HepG2 (cell line): ENCODE measurements around the gene RPLP2. TPM values are rescaled to one million over a fixed set of nuclear protein-coding genes. Genes with fewer than 3 reads are reported as not detected.
A peak's percentile ranks its signal among the peaks of the same experiment; 100 is the strongest.

Experiments used
- ATAC-seq: fragments of 200-7000 bp; cut with Tn5 transposase; 3 replicates; pipeline ENCODE4 v1.9.1; 2020; ENCODE audit warnings: mild to moderate bottlenecking, moderate library complexity
- Bru-seq: library from RNA; stranded (reverse); fragments of 400-500 nt; gene quantifications from one replicate; lab custom pipeline; 2021; lab: Mats Ljungman, UMichigan
- BruChase-seq, 2 experiments: library from RNA; stranded (reverse); fragments of 400-500 nt; gene quantifications; one replicate each; lab custom pipeline; 2021; lab: Mats Ljungman, UMichigan
- BruUV-seq: library from RNA; stranded (reverse); fragments of 400-500 nt; replicated peaks from 2 replicates; lab custom pipeline; 2021; lab: Mats Ljungman, UMichigan
- CTCF ChIA-PET: fragments of 300-600 bp; formaldehyde crosslinking; extraction: SDS; loops from one replicate; lab custom pipeline; 2021; ENCODE audit warnings: low total read pairs, inconsistent platforms, low intra/inter-chr PET ratio; lab: Yijun Ruan, JAX
- POLR2A ChIA-PET: fragments of 350-600 bp; sonication (Branson Sonifier 250); formaldehyde crosslinking; loops from one replicate; lab custom pipeline; 2020; ENCODE audit warnings: antibody characterized with exemption, inconsistent platforms; lab: Yijun Ruan, JAX
- DNase-seq: peaks from one replicate; pipeline ENCODE4 v3.0.0-alpha.2; 2015; ENCODE audit warnings: low spot score
- FAIRE-seq: peaks from 3 replicates; lab custom pipeline; 2011; peaks lifted over from hg19 to GRCh38; lab: Jason Lieb, UNC
- H2AFZ ChIP-seq: one replicate; pipeline ENCODE4 v1.6.1; 2011; ENCODE audit warnings: low read length, inconsistent platforms
- H3K27ac ChIP-seq: fragments of 300-600 bp; 3 replicates; pipeline ENCODE4 v1.8.0; 2011; ENCODE audit warnings: mixed run types, mild to moderate bottlenecking, mixed read lengths, low read length, inconsistent platforms; ENCODE audit not compliant: insufficient read depth; ENCODE audit errors: extremely low read length
- H3K27me3 ChIP-seq, 2 experiments: fragments of 200-600 bp in 1 of 2; 2 replicates in 1 of 2; 3 replicates in 1 of 2; pipeline versions ENCODE4 v1.6.0 to v1.8.0; 2011; ENCODE audit warnings: low read length in 2 of 2, mild to moderate bottlenecking in 2 of 2, moderate library complexity in 2 of 2, inconsistent platforms in 1 of 2; ENCODE audit not compliant: insufficient read depth in 2 of 2, control insufficient read depth in 1 of 2
- H3K36me3 ChIP-seq, 2 experiments: fragments of 200-600 bp in 1 of 2; replicated peaks in 1 of 2; 2 replicates in 1 of 2; 3 replicates in 1 of 2; pipeline versions ENCODE4 v1.5.1 to v1.8.0; 2011; ENCODE audit warnings: low read length in 2 of 2, inconsistent platforms in 1 of 2; ENCODE audit not compliant: insufficient read depth in 2 of 2, control insufficient read depth in 1 of 2
- H3K4me1 ChIP-seq: 2 replicates; pipeline ENCODE4 v1.5.1; 2012; ENCODE audit warnings: low read length, inconsistent platforms; ENCODE audit not compliant: insufficient read depth
- H3K4me2 ChIP-seq: 2 replicates; pipeline ENCODE4 v1.6.0; 2011; ENCODE audit warnings: low read depth, low read length, inconsistent platforms
- H3K4me3 ChIP-seq, 3 experiments: fragments of 200-600 bp in 1 of 3; sonication (generic), shearing (Covaris generic) in 1 of 3; replicated peaks in 1 of 3; 2 replicates each; pipeline ENCODE4 v1.5.1; 2011 to 2016; ENCODE audit warnings: low read length in 3 of 3, inconsistent platforms in 2 of 3, low read depth in 2 of 3, mild to moderate bottlenecking in 2 of 3, control low read depth in 1 of 3, mixed read lengths in 1 of 3; ENCODE audit not compliant: insufficient read depth in 1 of 3
- H3K79me2 ChIP-seq: one replicate; pipeline ENCODE4 v1.6.1; 2011; ENCODE audit warnings: low read length, inconsistent platforms; ENCODE audit not compliant: insufficient read depth
- H3K9ac ChIP-seq: 2 replicates; pipeline ENCODE4 v1.6.0; 2011; ENCODE audit warnings: mild to moderate bottlenecking, low read depth, low read length, inconsistent platforms; ENCODE audit not compliant: insufficient read depth
- H3K9me3 ChIP-seq: 2 replicates; pipeline ENCODE4 v1.5.1; 2012; ENCODE audit warnings: mild to moderate bottlenecking, low read length
- H4K20me1 ChIP-seq: 2 replicates; pipeline ENCODE4 v1.6.0; 2011; ENCODE audit warnings: inconsistent platforms, mild to moderate bottlenecking, low read length, moderate library complexity; ENCODE audit not compliant: insufficient read depth
- AKAP8 ChIP-seq: sonication (generic); formaldehyde crosslinking; IDR thresholded peaks from 2 replicates; pipeline ENCODE4 v1.5.1; 2020; ENCODE audit warnings: mild to moderate bottlenecking, missing genetic modification reagents
- ATF6 ChIP-seq: sonication (generic); formaldehyde crosslinking; conservative IDR thresholded peaks from 2 replicates; pipeline ENCODE4 v1.4.0; 2020; ENCODE audit warnings: missing genetic modification reagents
- CBFB ChIP-seq: sonication (generic); formaldehyde crosslinking; IDR thresholded peaks from 2 replicates; pipeline ENCODE4 v1.4.0; 2020; ENCODE audit warnings: missing genetic modification reagents
- HOXD1 ChIP-seq: sonication (generic); formaldehyde crosslinking; IDR thresholded peaks from 2 replicates; pipeline ENCODE4 v1.5.0; 2020; ENCODE audit warnings: missing genetic modification reagents
- NFRKB ChIP-seq: fragments of 450-650 bp; IDR thresholded peaks from 2 replicates; pipeline ENCODE4 v1.6.1; 2017
- PRMT3 ChIP-seq: sonication (generic); formaldehyde crosslinking; IDR thresholded peaks from 2 replicates; pipeline ENCODE4 v1.8.1; 2022; ENCODE audit warnings: low read depth, mild to moderate bottlenecking, moderate library complexity, missing genetic modification reagents, borderline replicate concordance
- RORA ChIP-seq: sonication (generic); formaldehyde crosslinking; IDR thresholded peaks from 2 replicates; pipeline ENCODE4 v1.5.0; 2020; ENCODE audit warnings: mild to moderate bottlenecking, missing genetic modification reagents, moderate library complexity
- SMAD3 ChIP-seq: sonication (generic); formaldehyde crosslinking; IDR thresholded peaks from 2 replicates; pipeline ENCODE4 v1.4.0; 2020; ENCODE audit warnings: missing genetic modification reagents
- ZFP62 ChIP-seq: sonication (generic); formaldehyde crosslinking; IDR thresholded peaks from 2 replicates; pipeline ENCODE4 v1.4.0; 2020; ENCODE audit warnings: missing genetic modification reagents
- ZFP82 ChIP-seq: sonication (generic); formaldehyde crosslinking; IDR thresholded peaks from 2 replicates; pipeline ENCODE4 v1.5.1; 2020; ENCODE audit warnings: mild to moderate bottlenecking, missing genetic modification reagents, borderline replicate concordance
- ZFX ChIP-seq: sonication (generic); formaldehyde crosslinking; IDR thresholded peaks from 2 replicates; pipeline ENCODE4 v1.4.0; 2020; ENCODE audit warnings: mild to moderate bottlenecking, low read depth, missing genetic modification reagents, moderate library complexity
- ZNF343 ChIP-seq: sonication (generic); formaldehyde crosslinking; IDR thresholded peaks from 2 replicates; pipeline ENCODE4 v1.4.0; 2020; ENCODE audit warnings: mild to moderate bottlenecking, missing genetic modification reagents
- WGBS: methylation state at CpG from one replicate; pipeline ENCODE4 v1.1.6; 2017; ENCODE audit warnings: low lambda C conversion rate; 5-methylcytosine and 5-hydroxymethylcytosine counted together
- in situ Hi-C: cut with HindIII; loops from 2 replicates; pipeline ENCODE4 v1.10.0; 2017; ENCODE audit warnings: low pct_unique_long_range_greater_than_20kb; ENCODE audit not compliant: extremely low pct_ligation_motif_present
- intact Hi-C: fragments of 100-400 bp; cut with micrococcal nuclease; formaldehyde crosslinking; loops from one replicate; pipeline ENCODE4 v1.10.0; 2022; ENCODE audit not compliant: unreplicated experiment
- long read RNA-seq, 2 experiments: library from RNA in 1 of 2; library from polyadenylated mRNA in 1 of 2; stranded (forward) in 1 of 2; unstranded in 1 of 2; transcript quantifications; one replicate each; pipeline ENCODE4 v2.0.0, GENCODE V29; 2019 to 2022
- polyA minus RNA-seq, 3 experiments: library from RNA; depleted of rRNA, polyadenylated mRNA; stranded (reverse); fragments of >200 nt; gene quantifications; 2 replicates each; pipeline ENCODE4 v1.2.3, GENCODE V29; 2011; ENCODE audit warnings: low replicate concordance in 1 of 3
- polyA plus RNA-seq, 8 experiments: library from polyadenylated mRNA; depleted of rRNA in 3 of 8; stranded (reverse) in 7 of 8; unstranded in 1 of 8; fragments of >200 nt; fragmentation: Illumina TruSeq in 4 of 8; extraction: Trizol in 4 of 8; gene quantifications; 2 replicates each; pipeline versions ENCODE4 v1.2.1 to v1.2.3, GENCODE V29; 2011 to 2016; ENCODE audit warnings: low read depth in 4 of 8, missing spikeins in 1 of 8, mixed read lengths in 1 of 8; ENCODE audit not compliant: insufficient read depth in 1 of 8
- total RNA-seq, 5 experiments: library from RNA; depleted of rRNA; stranded (reverse); fragments of >200 nt; fragmentation: Illumina TruSeq; extraction: Trizol; gene quantifications; 2 replicates each; pipeline ENCODE4 v1.2.3, GENCODE V29; 2016; ENCODE audit warnings: low read depth in 1 of 5
- TF ChIP-seq, protein P1 (sequence below): conservative IDR thresholded peaks from 2 replicates; pipeline ENCODE4 v1.6.1; 2018; ENCODE audit warnings: missing genetic modification reagents

The RPLP2 gene
- total RNA-seq (2016; rRNA removed; fragmentation: Illumina TruSeq; extraction: Trizol) (2,049 and 2,106 TPM in 2 replicates), polyA plus RNA-seq (2011; rRNA removed) (895 and 978 TPM in 2 replicates), polyA minus RNA-seq (2011; rRNA and poly(A)+ RNA removed; ENCODE audit: low replicate concordance) (472 and 1,216 TPM in 2 replicates), Bru-seq, nascent RNA (percentile 99 among the genes with signal in this experiment), BruChase-seq, experiment 1, labeled RNA remaining after a 6-hour chase (percentile 99 among the genes with signal in this experiment), BruChase-seq, experiment 2, labeled RNA remaining after a 2-hour chase (percentile 99 among the genes with signal in this experiment)
- total RNA-seq (2016; cell fraction: cytosol; rRNA removed; fragmentation: Illumina TruSeq; extraction: Trizol; ENCODE audit: low read depth), result 3,126 and 3,282 TPM in 2 replicates
- 1,870 and 2,048 TPM in 2 replicates for total RNA-seq (2016; cell fraction: insoluble cytoplasmic fraction; rRNA removed; fragmentation: Illumina TruSeq; extraction: Trizol)
- 3,967 and 4,265 TPM in 2 replicates for total RNA-seq (2016; cell fraction: membrane; rRNA removed; fragmentation: Illumina TruSeq; extraction: Trizol)
- 735 and 852 TPM in 2 replicates for total RNA-seq (2016; cell fraction: nucleus; rRNA removed; fragmentation: Illumina TruSeq; extraction: Trizol)
- polyA plus RNA-seq (2011; cell fraction: cytosol; rRNA removed), result 1,028 and 2,692 TPM in 2 replicates
- polyA plus RNA-seq (2011; cell fraction: nucleus; rRNA removed), result 723 and 858 TPM in 2 replicates
- polyA plus RNA-seq (2012), result 1,506 and 2,284 TPM in 2 replicates
- polyA plus RNA-seq (2016; cell fraction: cytosol; fragmentation: Illumina TruSeq; extraction: Trizol; ENCODE audit: low read depth), result 3,287 and 3,430 TPM in 2 replicates
- 1,412 and 1,584 TPM in 2 replicates for polyA plus RNA-seq (2016; cell fraction: insoluble cytoplasmic fraction; fragmentation: Illumina TruSeq; extraction: Trizol; ENCODE audit: low read depth)
- 3,687 and 3,698 TPM in 2 replicates for polyA plus RNA-seq (2016; cell fraction: membrane; fragmentation: Illumina TruSeq; extraction: Trizol; ENCODE audit: low read depth)
- 1,014 and 1,045 TPM in 2 replicates for polyA plus RNA-seq (2016; cell fraction: nucleus; fragmentation: Illumina TruSeq; extraction: Trizol; ENCODE audit: insufficient read depth, low read depth)
- 793 and 848 TPM in 2 replicates for polyA minus RNA-seq (2011; cell fraction: cytosol; rRNA and poly(A)+ RNA removed)
- 188 and 248 TPM in 2 replicates for polyA minus RNA-seq (2011; cell fraction: nucleus; rRNA and poly(A)+ RNA removed)
- long read RNA-seq, experiment 1, transcript RPLP2-201 (5 exons, 781 nt), result major isoform, 1,404 of 1,499 reads
- long read RNA-seq, experiment 1, transcript RPLP2-207 (4 exons, 637 nt), result minor isoform, 25 of 1,499 reads
- long read RNA-seq, experiment 1, partial matches to known transcripts, result 7 of 1,499 reads
- long read RNA-seq, experiment 1, other reads (novel, unspliced or antisense), result 63 of 1,499 reads
- long read RNA-seq, experiment 2, transcript RPLP2-207 (4 exons, 637 nt), result minor isoform, 92 of 4,903 reads
- long read RNA-seq, experiment 2, transcript RPLP2-205 (2 exons, 646 nt), result minor isoform, 16 of 4,903 reads
- long read RNA-seq, experiment 2, transcript RPLP2-203 (3 exons, 489 nt), result minor isoform, 13 of 4,903 reads
- long read RNA-seq, experiment 2, transcript RPLP2-201 (5 exons, 781 nt), result major isoform, 4,155 of 4,903 reads
- long read RNA-seq, experiment 2, partial matches to known transcripts, result 33 of 4,903 reads
- long read RNA-seq, experiment 2, other reads (novel, unspliced or antisense), result 594 of 4,903 reads

DNA sequence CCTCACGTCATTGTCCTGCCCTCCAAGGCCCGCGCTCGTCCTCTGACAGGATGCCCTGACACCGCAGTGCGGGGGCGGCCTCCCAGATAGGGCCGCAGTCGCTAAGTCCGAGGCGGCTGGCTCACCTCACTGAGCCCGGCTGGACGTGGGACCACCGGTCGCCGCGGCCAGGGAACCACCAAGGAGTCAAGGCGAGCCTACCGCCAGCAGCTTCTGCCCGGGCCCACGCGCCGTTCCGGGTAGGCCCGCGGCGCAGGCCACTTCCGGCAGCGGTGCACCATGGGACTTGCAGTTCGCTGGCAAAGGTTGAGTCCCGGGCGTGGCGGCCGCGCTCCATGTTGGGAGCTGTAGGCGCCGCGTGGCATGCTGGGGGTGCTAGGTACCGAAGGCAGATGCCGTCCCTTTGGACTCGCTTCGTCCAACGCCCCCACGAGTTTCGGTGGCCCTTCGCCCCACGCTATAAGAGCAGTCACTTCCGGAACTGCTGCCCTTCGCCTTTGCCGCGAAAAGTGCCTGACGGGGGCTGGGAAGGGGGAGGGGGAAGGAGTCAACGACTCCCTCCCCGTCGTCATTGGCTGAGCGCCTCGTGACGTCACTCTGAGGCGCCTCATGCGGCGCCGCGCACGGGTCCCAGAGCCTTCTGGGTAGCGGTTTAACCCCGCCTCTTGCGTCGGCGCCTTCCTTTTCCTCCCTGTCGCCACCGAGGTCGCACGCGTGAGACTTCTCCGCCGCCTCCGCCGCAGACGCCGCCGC, at the start of gene RPLP2:
TSS of gene RPLP2 (plus strand) at position 681 of the 753 bp plus-strand sequence. CDS start 268 bp downstream, outside the sequence.
- no TSS peak for BruUV-seq
- ATAC-seq, result peak; percentile 82
- Histone ChIP-seq H3K9ac (peak within 1 kb of the TSS; percentile 98), H3K4me3 (peak within 1 kb of the TSS; percentile 97 to 100 (median 99)), H4K20me1 (peaks cover 24% of the 10 kb centered on the region), H3K27ac (peak within 1 kb of the TSS; percentile 95), H3K4me1 (peaks cover 52% of the 10 kb centered on the region), H2AFZ (no peak within 1 kb of the TSS), H3K79me2 (peaks cover 36% of the 10 kb centered on the region), H3K4me2 (peak within 1 kb of the TSS; percentile 97), H3K36me3 (peaks cover 19 to 27% of the 10 kb centered on the region in 2 experiments), H3K9me3 (no peaks in the 10 kb centered on the region), H3K27me3 (no peaks in the 10 kb centered on the region; a peak in 1 of 5 replicates)
- ChIA-PET POLR2A (interaction anchor here (0.6 to 2.7 kb wide), 20 partner anchors 10 to 364 kb away, joined by 3 to 127 read pairs (median 5); partner anchors contain the start of genes CEND1, CRACR2B, EPS8L2 and GATD1), CTCF (no interaction called here)
- 0% methylated on average over 2 of the region's 81 CpGs for WGBS
- DNase-seq, result peak; percentile 93
- in situ Hi-C loops (no loop called here), intact Hi-C loops (loop anchor here (5.0 kb wide), 1 partner anchor 33 kb away; the partner anchor contains the start of genes POLR2L and TSPAN4)
- FAIRE-seq, result peak; percentile 60
- TF ChIP-seq NFRKB (no peak), HOXD1 (CRISPR knock-in tag) (peak; percentile 1; the same call in 1 of the 2 replicates), CBFB (CRISPR knock-in tag) (peak; percentile 83; the same call in 1 of the 2 replicates), ZFP82 (CRISPR knock-in tag) (peak; percentile 96), ZFP62 (CRISPR knock-in tag) (no peak), AKAP8 (CRISPR knock-in tag) (peak; percentile 37; the same call in 1 of the 2 replicates), PRMT3 (peak; percentile 12; the same call in 1 of the 2 replicates), SMAD3 (CRISPR knock-in tag) (peak; percentile 24; the same call in 1 of the 2 replicates), RORA (CRISPR knock-in tag) (no peak), ATF6 (CRISPR knock-in tag) (0 out of 2 replicates have a peak, but pooled peaks have one; percentile 61), ZFX (CRISPR knock-in tag) (peak; percentile 100), ZNF343 (CRISPR knock-in tag) (peak; percentile 94)
- TF ChIP-seq, protein P1, sequence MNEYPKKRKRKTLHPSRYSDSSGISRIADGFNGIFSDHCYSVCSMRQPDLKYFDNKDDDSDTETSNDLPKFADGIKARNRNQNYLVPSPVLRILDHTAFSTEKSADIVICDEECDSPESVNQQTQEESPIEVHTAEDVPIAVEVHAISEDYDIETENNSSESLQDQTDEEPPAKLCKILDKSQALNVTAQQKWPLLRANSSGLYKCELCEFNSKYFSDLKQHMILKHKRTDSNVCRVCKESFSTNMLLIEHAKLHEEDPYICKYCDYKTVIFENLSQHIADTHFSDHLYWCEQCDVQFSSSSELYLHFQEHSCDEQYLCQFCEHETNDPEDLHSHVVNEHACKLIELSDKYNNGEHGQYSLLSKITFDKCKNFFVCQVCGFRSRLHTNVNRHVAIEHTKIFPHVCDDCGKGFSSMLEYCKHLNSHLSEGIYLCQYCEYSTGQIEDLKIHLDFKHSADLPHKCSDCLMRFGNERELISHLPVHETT (CRISPR knock-in tag), result no peak; the same call in 1 of the 2 replicates
